Tibial nerve (tissue), 3 donors: ENCODE measurements around the gene BNC2.

Experiments
- POLR2A ChIP-seq, 2 donors: fragments of 450-650 bp; IDR thresholded peaks; one replicate each; pipeline ENCODE4 v1.6.1; 2017; ENCODE audit warnings: antibody characterized with exemption in 2 of 2, mild to moderate bottlenecking in 2 of 2, moderate library complexity in 2 of 2
- TF ChIP-seq, protein P1 (sequence below), 5 experiments: fragments of 200-600 bp in 3 of 5; fragments of 450-650 bp in 2 of 5; sonication (generic) in 3 of 5; IDR thresholded peaks; one replicate each; pipeline ENCODE4 v1.5.1; 2016 to 2019; ENCODE audit warnings: antibody characterized with exemption in 5 of 5, mild to moderate bottlenecking in 3 of 5, moderate library complexity in 2 of 5

DNA sequence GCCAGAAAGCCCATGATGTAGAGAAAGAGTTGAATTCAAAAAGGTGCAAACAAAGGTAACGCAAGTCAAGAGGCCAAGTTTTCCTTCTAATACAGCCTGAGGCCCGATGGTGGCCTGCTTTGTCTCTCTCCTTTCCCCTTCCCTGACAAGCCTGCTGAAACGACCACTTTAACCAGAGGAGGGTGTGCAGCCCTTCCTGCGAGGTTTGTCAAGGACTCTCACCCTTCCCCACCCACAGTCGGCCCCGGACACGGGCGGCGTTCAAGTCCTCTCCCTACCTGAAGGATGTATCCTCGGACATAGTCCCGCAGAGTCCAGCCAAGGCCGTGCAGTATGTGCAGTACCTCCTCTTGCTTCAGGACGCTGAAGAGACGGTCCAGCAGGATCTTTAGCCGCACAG, 318.2 kb downstream of the BNC2 start:
- TF ChIP-seq, protein P1, sequence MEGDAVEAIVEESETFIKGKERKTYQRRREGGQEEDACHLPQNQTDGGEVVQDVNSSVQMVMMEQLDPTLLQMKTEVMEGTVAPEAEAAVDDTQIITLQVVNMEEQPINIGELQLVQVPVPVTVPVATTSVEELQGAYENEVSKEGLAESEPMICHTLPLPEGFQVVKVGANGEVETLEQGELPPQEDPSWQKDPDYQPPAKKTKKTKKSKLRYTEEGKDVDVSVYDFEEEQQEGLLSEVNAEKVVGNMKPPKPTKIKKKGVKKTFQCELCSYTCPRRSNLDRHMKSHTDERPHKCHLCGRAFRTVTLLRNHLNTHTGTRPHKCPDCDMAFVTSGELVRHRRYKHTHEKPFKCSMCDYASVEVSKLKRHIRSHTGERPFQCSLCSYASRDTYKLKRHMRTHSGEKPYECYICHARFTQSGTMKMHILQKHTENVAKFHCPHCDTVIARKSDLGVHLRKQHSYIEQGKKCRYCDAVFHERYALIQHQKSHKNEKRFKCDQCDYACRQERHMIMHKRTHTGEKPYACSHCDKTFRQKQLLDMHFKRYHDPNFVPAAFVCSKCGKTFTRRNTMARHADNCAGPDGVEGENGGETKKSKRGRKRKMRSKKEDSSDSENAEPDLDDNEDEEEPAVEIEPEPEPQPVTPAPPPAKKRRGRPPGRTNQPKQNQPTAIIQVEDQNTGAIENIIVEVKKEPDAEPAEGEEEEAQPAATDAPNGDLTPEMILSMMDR (IDR thresholded peaks at IDR 0.05), result no peak
- TF ChIP-seq POLR2A (IDR thresholded peaks at IDR 0.05), result no peak
